Glutamatergic neuron (in vitro differentiated cells): ENCODE data around the gene RETREG1. TPM values are rescaled to one million over a fixed set of nuclear protein-coding genes. Genes with fewer than 3 reads are reported as not detected.
"Not testable (repeated sequence)": the region's sequence is repeated elsewhere in the genome, so short reads cannot be mapped to it uniquely, and the experiment has no call there.

Experiments
- DNase-seq: peaks from one replicate; pipeline ENCODE4 v3.0.0; 2022
- H3K27ac Mint-ChIP-seq: one replicate; pipeline ENCODE4 v1.8.0; 2020; ENCODE audit warnings: mild to moderate bottlenecking, mixed read lengths, inconsistent platforms; ENCODE audit not compliant: unreplicated experiment
- H3K27me3 Mint-ChIP-seq: one replicate; pipeline ENCODE4 v1.8.0; 2020; ENCODE audit warnings: mild to moderate bottlenecking, moderate library complexity, mixed read lengths, inconsistent platforms; ENCODE audit not compliant: unreplicated experiment
- H3K36me3 Mint-ChIP-seq: one replicate; pipeline ENCODE4 v1.8.0; 2020; ENCODE audit warnings: mild to moderate bottlenecking, mixed read lengths, inconsistent platforms; ENCODE audit not compliant: unreplicated experiment
- H3K4me1 Mint-ChIP-seq: one replicate; pipeline ENCODE4 v1.8.0; 2020; ENCODE audit warnings: mild to moderate bottlenecking, low read depth, mixed read lengths, inconsistent platforms; ENCODE audit not compliant: unreplicated experiment
- H3K4me3 Mint-ChIP-seq: one replicate; pipeline ENCODE4 v1.8.0; 2020; ENCODE audit warnings: mild to moderate bottlenecking, mixed read lengths, inconsistent platforms; ENCODE audit not compliant: unreplicated experiment
- H3K9me3 Mint-ChIP-seq: one replicate; pipeline ENCODE4 v1.8.0; 2020; ENCODE audit warnings: mild to moderate bottlenecking, moderate library complexity, mixed read lengths, inconsistent platforms; ENCODE audit not compliant: unreplicated experiment
- total RNA-seq: library from RNA; stranded (reverse); fragmentation: NEBNext Ultra II Directional; extraction: Animal tissue kit (Norgen Biotek cat#: 25700); gene quantifications from one replicate; pipeline ENCODE4 v1.2.1, GENCODE V29; 2021; ENCODE audit not compliant: unreplicated experiment
- TF ChIP-seq, protein P1 (sequence below): fragments of 200-600 bp; sonication (generic); IDR thresholded peaks from one replicate; pipeline ENCODE4 v1.5.0; 2021; ENCODE audit not compliant: partially characterized antibody, unreplicated experiment

RETREG1 gene
- total RNA-seq, 1 donor from 2014 or later, result 6.3 TPM

DNA sequence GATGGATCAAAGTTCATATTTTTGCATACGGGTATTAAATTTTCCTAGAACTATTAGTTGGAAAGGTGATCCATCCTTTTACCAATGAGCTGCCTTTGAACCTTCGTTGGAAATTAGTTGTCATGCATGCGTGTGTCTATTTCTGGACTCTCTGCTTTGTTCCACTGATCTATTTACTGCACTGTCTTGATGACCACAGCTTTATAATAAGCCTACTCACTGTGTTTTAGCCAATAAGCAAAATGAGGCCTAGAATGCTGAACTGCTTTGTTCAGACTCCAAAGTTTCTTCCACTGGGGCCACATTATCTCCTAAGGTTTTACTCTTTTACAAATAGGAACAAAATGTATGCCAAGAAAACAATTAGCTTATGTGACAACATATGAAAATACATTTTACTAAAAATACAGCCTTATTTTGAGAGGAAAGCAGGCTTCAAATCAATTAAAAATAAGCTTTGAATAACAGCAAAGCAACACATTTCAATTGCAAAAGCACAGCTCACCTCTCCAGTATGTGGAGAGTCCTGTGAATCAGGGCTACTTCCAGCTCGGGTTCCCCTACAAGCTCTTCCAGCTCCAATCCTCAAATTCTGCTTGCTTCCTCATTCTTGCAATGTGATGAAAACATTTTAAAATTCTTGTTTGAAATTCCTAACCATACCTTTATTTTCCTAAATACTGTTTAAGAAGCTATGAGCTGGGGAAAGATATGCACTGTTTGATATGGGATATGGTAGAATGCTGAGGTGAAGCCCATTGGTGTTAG is 72.0 kb downstream of the RETREG1 start:
- no peak overlapping the region for H3K4me3 Mint-ChIP-seq
- DNase-seq, result no peak
- H3K27me3 Mint-ChIP-seq, result no peaks in the 10 kb centered on the region
- TF ChIP-seq, protein P1, sequence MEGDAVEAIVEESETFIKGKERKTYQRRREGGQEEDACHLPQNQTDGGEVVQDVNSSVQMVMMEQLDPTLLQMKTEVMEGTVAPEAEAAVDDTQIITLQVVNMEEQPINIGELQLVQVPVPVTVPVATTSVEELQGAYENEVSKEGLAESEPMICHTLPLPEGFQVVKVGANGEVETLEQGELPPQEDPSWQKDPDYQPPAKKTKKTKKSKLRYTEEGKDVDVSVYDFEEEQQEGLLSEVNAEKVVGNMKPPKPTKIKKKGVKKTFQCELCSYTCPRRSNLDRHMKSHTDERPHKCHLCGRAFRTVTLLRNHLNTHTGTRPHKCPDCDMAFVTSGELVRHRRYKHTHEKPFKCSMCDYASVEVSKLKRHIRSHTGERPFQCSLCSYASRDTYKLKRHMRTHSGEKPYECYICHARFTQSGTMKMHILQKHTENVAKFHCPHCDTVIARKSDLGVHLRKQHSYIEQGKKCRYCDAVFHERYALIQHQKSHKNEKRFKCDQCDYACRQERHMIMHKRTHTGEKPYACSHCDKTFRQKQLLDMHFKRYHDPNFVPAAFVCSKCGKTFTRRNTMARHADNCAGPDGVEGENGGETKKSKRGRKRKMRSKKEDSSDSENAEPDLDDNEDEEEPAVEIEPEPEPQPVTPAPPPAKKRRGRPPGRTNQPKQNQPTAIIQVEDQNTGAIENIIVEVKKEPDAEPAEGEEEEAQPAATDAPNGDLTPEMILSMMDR, result no peak
- no peaks in the 10 kb centered on the region for H3K36me3 Mint-ChIP-seq
- no peak overlapping the region for H3K27ac Mint-ChIP-seq
- peaks cover 2% of the 10 kb centered on the region for H3K4me1 Mint-ChIP-seq
- no peaks in the 10 kb centered on the region for H3K9me3 Mint-ChIP-seq

- not testable (repeated sequence) for H3K9me3 Mint-ChIP-seq, DNase-seq, H3K4me1 Mint-ChIP-seq, H3K27me3 Mint-ChIP-seq, H3K4me3 Mint-ChIP-seq, H3K27ac Mint-ChIP-seq, H3K36me3 Mint-ChIP-seq
Measured at GRCh38 chr5:16543206-16543605, 73.6 kb downstream of the RETREG1 start.

DNA sequence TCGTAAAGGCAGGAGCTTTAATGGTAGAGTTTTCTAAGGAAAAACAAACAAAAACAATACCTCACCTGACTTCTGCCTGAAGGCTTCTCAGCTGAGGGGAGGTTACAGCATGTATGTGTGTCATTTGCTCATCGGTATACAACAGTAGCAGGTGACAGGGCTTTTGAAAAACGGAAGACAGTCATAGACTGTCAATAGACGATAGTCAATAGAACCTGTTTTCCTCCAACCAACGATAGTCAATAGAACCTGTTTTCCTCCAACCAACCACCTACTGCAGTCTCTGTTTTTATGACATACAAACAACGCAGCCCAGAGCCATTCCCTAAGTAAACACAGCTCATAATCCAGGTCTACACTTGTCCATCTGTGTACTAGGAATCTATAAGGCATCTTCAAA is 74.6 kb downstream of the RETREG1 start:
- no peak for DNase-seq
- H3K4me1 Mint-ChIP-seq, result peaks cover 14% of the 10 kb centered on the region
- H3K4me3 Mint-ChIP-seq, result no peak overlapping the region
- H3K27me3 Mint-ChIP-seq, result peaks cover 3% of the 10 kb centered on the region
- H3K27ac Mint-ChIP-seq, result no peak overlapping the region
- no peaks in the 10 kb centered on the region for H3K36me3 Mint-ChIP-seq
- TF ChIP-seq, protein P1, result no peak
- peaks cover 10% of the 10 kb centered on the region for H3K9me3 Mint-ChIP-seq

GRCh38 chr5:16541592-16541991 is 75.2 kb downstream of the RETREG1 start:
- not testable (repeated sequence) for H3K36me3 Mint-ChIP-seq, H3K27ac Mint-ChIP-seq, H3K4me3 Mint-ChIP-seq, H3K27me3 Mint-ChIP-seq, DNase-seq, H3K9me3 Mint-ChIP-seq
- peaks cover 14% of the 10 kb centered on the region for H3K4me1 Mint-ChIP-seq

DNA sequence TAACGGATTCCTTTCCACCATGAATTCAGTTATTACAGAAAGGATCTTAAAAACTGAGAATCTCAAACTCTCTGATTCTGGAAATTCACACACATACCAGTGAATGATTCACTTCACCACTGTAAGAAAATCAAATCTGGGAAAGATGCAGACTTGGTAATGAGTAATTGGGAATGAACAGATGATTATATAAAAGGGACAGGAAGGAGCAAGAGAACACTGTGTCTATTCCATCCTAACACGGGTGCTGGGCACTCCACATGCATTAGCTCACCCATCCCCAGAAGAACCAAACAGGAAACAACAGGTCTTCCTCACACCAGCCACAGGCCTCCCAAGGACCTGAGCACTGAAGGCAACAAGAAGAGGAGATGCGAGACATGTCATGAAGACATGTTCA is 76.4 kb downstream of the RETREG1 start:
- H3K27me3 Mint-ChIP-seq, result peaks cover 8% of the 10 kb centered on the region
- H3K4me1 Mint-ChIP-seq, result peaks cover 11% of the 10 kb centered on the region
- DNase-seq, result no peak
- no peak overlapping the region for H3K27ac Mint-ChIP-seq
- TF ChIP-seq, protein P1, result no peak
- no peaks in the 10 kb centered on the region for H3K36me3 Mint-ChIP-seq
- no peak overlapping the region for H3K4me3 Mint-ChIP-seq
- peaks cover 10% of the 10 kb centered on the region for H3K9me3 Mint-ChIP-seq

DNA sequence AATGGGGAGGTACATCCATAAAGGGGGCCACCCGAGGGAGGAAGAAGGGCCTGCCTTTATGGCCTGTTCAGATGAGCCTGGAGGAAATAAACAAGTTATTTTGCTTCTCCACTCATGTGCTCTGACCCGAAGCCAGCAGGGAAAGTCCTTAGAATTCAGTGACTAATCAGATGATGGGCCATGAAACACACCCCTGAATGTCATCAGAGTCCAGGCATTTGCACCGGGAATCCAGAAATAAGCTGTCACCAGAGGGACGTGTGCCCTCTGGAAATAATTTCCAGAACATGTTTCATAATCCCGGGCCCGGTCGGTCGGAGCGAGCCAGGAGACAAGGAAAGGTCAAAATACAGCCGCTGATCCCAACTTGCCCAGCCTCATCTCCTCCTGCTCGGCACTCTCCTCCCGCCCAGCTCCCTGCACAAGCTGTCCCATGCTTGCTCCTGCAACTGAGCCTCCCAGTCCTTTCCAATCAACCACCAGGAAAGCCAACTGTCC is 77.6 kb downstream of the RETREG1 start:
- peaks cover 10% of the 10 kb centered on the region for H3K9me3 Mint-ChIP-seq
- peak overlapping the region; percentile 71 for H3K27ac Mint-ChIP-seq
- DNase-seq, result no peak
- peaks cover 8% of the 10 kb centered on the region for H3K27me3 Mint-ChIP-seq
- TF ChIP-seq, protein P1, result no peak
- H3K4me1 Mint-ChIP-seq, result peaks cover 11% of the 10 kb centered on the region
- no peak overlapping the region for H3K4me3 Mint-ChIP-seq
- H3K36me3 Mint-ChIP-seq, result no peaks in the 10 kb centered on the region
